Loucy (cell line): Measurements from ENCODE around the gene UGT1A9.

Source experiments
- H2AFZ ChIP-seq: fragments of 200-600 bp; sonication (generic); 2 replicates; pipeline ENCODE4 v1.6.0; 2016; ENCODE audit warnings: antibody characterized with exemption, mild to moderate bottlenecking, low read length, moderate library complexity
- H3F3A ChIP-seq: fragments of 200-600 bp; 2 replicates; pipeline ENCODE4 v1.6.0; 2016; ENCODE audit warnings: antibody characterized with exemption, low read depth, mild to moderate bottlenecking
- H3K27me3 ChIP-seq: fragments of 200-600 bp; sonication (generic); 2 replicates; pipeline ENCODE4 v1.6.1; 2014; ENCODE audit warnings: low read length, mild to moderate bottlenecking; ENCODE audit not compliant: insufficient read depth, poor library complexity, severe bottlenecking
- H3K36me3 ChIP-seq: fragments of 200-600 bp; sonication (generic); 2 replicates; pipeline ENCODE4 v1.6.1; 2016; ENCODE audit warnings: low read length; ENCODE audit not compliant: insufficient read depth
- H3K4me1 ChIP-seq: fragments of 200-600 bp; sonication (generic); 2 replicates; pipeline ENCODE4 v1.5.1; 2014; ENCODE audit warnings: low read length, mild to moderate bottlenecking; ENCODE audit not compliant: insufficient read depth, poor library complexity, severe bottlenecking
- H3K4me2 ChIP-seq: fragments of 200-600 bp; sonication (generic); 2 replicates; pipeline ENCODE4 v1.6.0; 2014; ENCODE audit warnings: antibody characterized with exemption, low read length, low read depth, mild to moderate bottlenecking; ENCODE audit not compliant: poor library complexity, severe bottlenecking
- H3K4me3 ChIP-seq: fragments of 200-600 bp; sonication (generic); 2 replicates; pipeline ENCODE4 v1.5.1; 2014; ENCODE audit warnings: low read length, mild to moderate bottlenecking, mixed read lengths; ENCODE audit not compliant: poor library complexity, severe bottlenecking
- H3K79me2 ChIP-seq: fragments of 200-600 bp; sonication (generic); 2 replicates; pipeline ENCODE4 v1.6.1; 2014; ENCODE audit warnings: low read length; ENCODE audit not compliant: insufficient read depth
- H3K9ac ChIP-seq: fragments of 200-600 bp; sonication (generic); 2 replicates; pipeline ENCODE4 v1.6.0; 2014; ENCODE audit warnings: mild to moderate bottlenecking, low read depth, low read length, moderate library complexity; ENCODE audit not compliant: poor library complexity, severe bottlenecking
- H3K9me2 ChIP-seq: fragments of 200-600 bp; sonication (generic); replicated peaks from 2 replicates; pipeline ENCODE4 v1.6.1; 2016; ENCODE audit warnings: low read depth, low read length, mixed read lengths
- H3K9me3 ChIP-seq: fragments of 200-600 bp; sonication (generic); 2 replicates; pipeline ENCODE4 v1.6.1; 2014; ENCODE audit warnings: mild to moderate bottlenecking, antibody characterized with exemption, low read length, low read depth; ENCODE audit not compliant: insufficient read depth
- H4K20me1 ChIP-seq: fragments of 200-600 bp; sonication (generic); 2 replicates; pipeline ENCODE4 v1.6.0; 2014; ENCODE audit warnings: antibody characterized with exemption, low read length, mild to moderate bottlenecking; ENCODE audit not compliant: insufficient read depth, poor library complexity, severe bottlenecking
- CTCF ChIP-seq: fragments of 200-600 bp; sonication (generic); conservative IDR thresholded peaks from 2 replicates; pipeline ENCODE4 v1.5.1; 2014; ENCODE audit warnings: mild to moderate bottlenecking, antibody characterized with exemption, low read length
- EZH2phosphoT487 ChIP-seq: fragments of 200-600 bp; IDR thresholded peaks from 2 replicates; pipeline ENCODE4 v1.6.1; 2018; ENCODE audit warnings: antibody characterized with exemption, mild to moderate bottlenecking, moderate library complexity, borderline replicate concordance

The UGT1A9 gene

GRCh38 chr2:233650981-233651380 is 20.7 kb upstream of the UGT1A9 start:
- H3K27me3 ChIP-seq, result no peaks in the 10 kb centered on the region
- H3K9ac ChIP-seq, result no peak overlapping the region
- TF ChIP-seq EZH2phosphoT487 (no peak), CTCF (no peak)
- H3K4me2 ChIP-seq, result no peak overlapping the region
- no peaks in the 10 kb centered on the region for H4K20me1 ChIP-seq
- no peaks in the 10 kb centered on the region for H3K79me2 ChIP-seq
- peaks cover 3% of the 10 kb centered on the region; the same call in 1 of the 2 replicates for H3K9me3 ChIP-seq
- H3F3A ChIP-seq, result no peaks in the 10 kb centered on the region
- H3K4me3 ChIP-seq, result no peak overlapping the region
- no peak overlapping the region for H2AFZ ChIP-seq
- H3K4me1 ChIP-seq, result peaks cover 6% of the 10 kb centered on the region
- H3K9me2 ChIP-seq, result no peaks in the 10 kb centered on the region
- H3K36me3 ChIP-seq, result no peaks in the 10 kb centered on the region

DNA sequence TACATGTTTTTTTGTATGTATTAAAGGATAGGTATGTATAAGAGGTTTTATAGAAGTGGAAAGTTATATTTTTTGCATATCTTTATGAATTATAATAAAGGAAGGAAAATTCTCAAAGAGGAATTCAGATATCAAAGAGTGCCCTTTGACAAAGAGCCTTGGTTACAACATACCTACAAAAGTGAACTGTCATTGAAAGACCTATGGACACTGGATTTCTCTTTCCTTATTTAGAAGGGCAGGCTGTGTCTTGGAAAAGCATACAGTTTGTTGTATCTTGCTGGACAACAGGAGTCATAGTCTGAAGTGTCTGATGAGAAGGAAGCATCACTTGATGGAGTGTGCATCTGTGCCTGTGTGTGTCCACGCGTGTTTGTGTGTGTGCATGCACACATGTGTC is 20.3 kb upstream of the UGT1A9 start:
- Histone ChIP-seq H3K36me3 (no peaks in the 10 kb centered on the region), H2AFZ (no peak overlapping the region), H3K9ac (no peak overlapping the region), H3K27me3 (no peaks in the 10 kb centered on the region), H3K9me3 (peaks cover 3% of the 10 kb centered on the region; the same call in 1 of the 2 replicates), H4K20me1 (no peaks in the 10 kb centered on the region), H3K4me2 (no peak overlapping the region), H3K79me2 (no peaks in the 10 kb centered on the region), H3F3A (no peaks in the 10 kb centered on the region), H3K4me3 (no peak overlapping the region), H3K4me1 (peaks cover 6% of the 10 kb centered on the region), H3K9me2 (no peaks in the 10 kb centered on the region)
- TF ChIP-seq EZH2phosphoT487 (no peak), CTCF (no peak)

GRCh38 chr2:233654501-233654900 is 17.2 kb upstream of the UGT1A9 start:
- Histone ChIP-seq H3F3A (no peaks in the 10 kb centered on the region), H3K4me3 (no peak overlapping the region), H3K27me3 (no peaks in the 10 kb centered on the region), H4K20me1 (no peaks in the 10 kb centered on the region), H3K4me1 (peaks cover 6% of the 10 kb centered on the region), H3K79me2 (no peaks in the 10 kb centered on the region), H2AFZ (no peak overlapping the region), H3K9me2 (no peaks in the 10 kb centered on the region), H3K9me3 (no peaks in the 10 kb centered on the region), H3K4me2 (peak overlapping the region; percentile 37), H3K36me3 (no peaks in the 10 kb centered on the region), H3K9ac (no peak overlapping the region)
- TF ChIP-seq EZH2phosphoT487, result no peak
- TF ChIP-seq CTCF, result no peak
